Memory B cell (primary cell): ENCODE results near the gene KLHL2.

Experiments used
- ATAC-seq: fragments of 150-1000 bp; cut with Tn5 transposase; 2 replicates; pipeline ENCODE4 v1.10.0; 2021; ENCODE audit warnings: low read depth, mild to moderate bottlenecking, moderate library complexity
- DNase-seq, 2 donors: peaks; one replicate each; pipeline ENCODE4 v3.0.0; 2022; ENCODE audit warnings: low spot score in 2 of 2
- H3K27ac Mint-ChIP-seq: one replicate; pipeline ENCODE4 v1.8.0; 2022; ENCODE audit warnings: mild to moderate bottlenecking, moderate library complexity, mixed read lengths
- H3K27me3 Mint-ChIP-seq: one replicate; pipeline ENCODE4 v1.8.0; 2022; ENCODE audit warnings: mixed read lengths
- H3K36me3 Mint-ChIP-seq: one replicate; pipeline ENCODE4 v1.8.0; 2022; ENCODE audit warnings: mild to moderate bottlenecking, mixed read lengths
- H3K4me1 Mint-ChIP-seq: one replicate; pipeline ENCODE4 v1.8.0; 2022; ENCODE audit warnings: mixed read lengths
- H3K4me3 Mint-ChIP-seq: one replicate; pipeline ENCODE4 v1.8.0; 2022; ENCODE audit warnings: mild to moderate bottlenecking, moderate library complexity, mixed read lengths
- H3K9me3 Mint-ChIP-seq: one replicate; pipeline ENCODE4 v1.8.0; 2022; ENCODE audit warnings: mixed read lengths

The KLHL2 gene

GRCh38 chr4:165351359-165352130 lies 144.2 kb downstream of the KLHL2 start:
- no peaks in the 10 kb centered on the region for H3K9me3 Mint-ChIP-seq
- H3K27ac Mint-ChIP-seq: no peak overlapping the region
- H3K4me1 Mint-ChIP-seq: no peaks in the 10 kb centered on the region
- peaks cover 7% of the 10 kb centered on the region for H3K27me3 Mint-ChIP-seq
- H3K36me3 Mint-ChIP-seq: no peaks in the 10 kb centered on the region
- ATAC-seq (no peak), DNase-seq (no peak)
- no peak overlapping the region for H3K4me3 Mint-ChIP-seq

GRCh38 chr4:165355900-165356300 lies 148.5 kb downstream of the KLHL2 start:
- Mint-ChIP-seq H3K4me1 (no peaks in the 10 kb centered on the region), H3K27me3 (peaks cover 16% of the 10 kb centered on the region), H3K27ac (no peak overlapping the region), H3K36me3 (no peaks in the 10 kb centered on the region), H3K4me3 (no peak overlapping the region), H3K9me3 (no peaks in the 10 kb centered on the region)
- no peak for DNase-seq
- ATAC-seq: no peak

GRCh38 chr4:165359506-165359905 lies 152.1 kb downstream of the KLHL2 start:
- no peak for DNase-seq
- no peak overlapping the region for H3K27ac Mint-ChIP-seq
- H3K4me1 Mint-ChIP-seq: no peaks in the 10 kb centered on the region
- H3K9me3 Mint-ChIP-seq: no peaks in the 10 kb centered on the region
- no peaks in the 10 kb centered on the region for H3K36me3 Mint-ChIP-seq
- ATAC-seq: no peak
- peaks cover 17% of the 10 kb centered on the region for H3K27me3 Mint-ChIP-seq
- no peak overlapping the region for H3K4me3 Mint-ChIP-seq

- H3K27me3 Mint-ChIP-seq: peaks cover 17% of the 10 kb centered on the region
Measured at GRCh38 chr4:165360041-165360695, 152.8 kb downstream of the KLHL2 start.

GRCh38 chr4:165360985-165361670 lies 153.8 kb downstream of the KLHL2 start:
- Mint-ChIP-seq H3K27me3 (peaks cover 17% of the 10 kb centered on the region), H3K4me1 (no peaks in the 10 kb centered on the region), H3K9me3 (no peaks in the 10 kb centered on the region), H3K36me3 (no peaks in the 10 kb centered on the region), H3K27ac (no peak overlapping the region), H3K4me3 (no peak overlapping the region)
- DNase-seq (no peak), ATAC-seq (no peak)

More at GRCh38 chr4:165360041-165360695, 152.8 kb downstream of the KLHL2 start:
- no peak for ATAC-seq
- no peak overlapping the region for H3K4me3 Mint-ChIP-seq
- no peak for DNase-seq
- H3K4me1 Mint-ChIP-seq: no peaks in the 10 kb centered on the region
- no peaks in the 10 kb centered on the region for H3K9me3 Mint-ChIP-seq
- H3K36me3 Mint-ChIP-seq: no peaks in the 10 kb centered on the region
- H3K27ac Mint-ChIP-seq: no peak overlapping the region

- Mint-ChIP-seq H3K27me3 (peaks cover 17% of the 10 kb centered on the region), H3K4me3 (no peak overlapping the region), H3K27ac (no peak overlapping the region), H3K9me3 (no peaks in the 10 kb centered on the region), H3K36me3 (no peaks in the 10 kb centered on the region), H3K4me1 (no peaks in the 10 kb centered on the region)
- DNase-seq: no peak
- no peak for ATAC-seq
Measured at GRCh38 chr4:165361810-165362209, 154.4 kb downstream of the KLHL2 start.

- H3K4me1 Mint-ChIP-seq: no peaks in the 10 kb centered on the region
- ATAC-seq (no peak), DNase-seq (no peak)
- peaks cover 9% of the 10 kb centered on the region for H3K27me3 Mint-ChIP-seq
- H3K36me3 Mint-ChIP-seq: no peaks in the 10 kb centered on the region
- no peak overlapping the region for H3K4me3 Mint-ChIP-seq
- no peak overlapping the region for H3K27ac Mint-ChIP-seq
- no peaks in the 10 kb centered on the region for H3K9me3 Mint-ChIP-seq
Measured at GRCh38 chr4:165364452-165365080, 157.2 kb downstream of the KLHL2 start.

- no peak for ATAC-seq
- Mint-ChIP-seq H3K4me1 (no peaks in the 10 kb centered on the region), H3K4me3 (no peak overlapping the region), H3K27me3 (peaks cover 3% of the 10 kb centered on the region), H3K36me3 (no peaks in the 10 kb centered on the region), H3K27ac (no peak overlapping the region), H3K9me3 (no peaks in the 10 kb centered on the region)
- DNase-seq: no peak
Measured at GRCh38 chr4:165367040-165367439, 159.7 kb downstream of the KLHL2 start.

- no peaks in the 10 kb centered on the region for H3K27me3 Mint-ChIP-seq
- H3K9me3 Mint-ChIP-seq: no peaks in the 10 kb centered on the region
- ATAC-seq (no peak), DNase-seq (no peak)
- H3K27ac Mint-ChIP-seq: no peak overlapping the region
- H3K4me3 Mint-ChIP-seq: no peak overlapping the region
- no peaks in the 10 kb centered on the region for H3K36me3 Mint-ChIP-seq
- no peaks in the 10 kb centered on the region for H3K4me1 Mint-ChIP-seq
Measured at GRCh38 chr4:165368114-165368513, 160.8 kb downstream of the KLHL2 start.

GRCh38 chr4:165368567-165368966 lies 161.2 kb downstream of the KLHL2 start:
- H3K9me3 Mint-ChIP-seq: no peaks in the 10 kb centered on the region
- H3K36me3 Mint-ChIP-seq: no peaks in the 10 kb centered on the region
- H3K4me3 Mint-ChIP-seq: no peak overlapping the region
- DNase-seq (no peak), ATAC-seq (no peak)
- H3K27ac Mint-ChIP-seq: no peak overlapping the region
- no peaks in the 10 kb centered on the region for H3K4me1 Mint-ChIP-seq
- peaks cover 2% of the 10 kb centered on the region for H3K27me3 Mint-ChIP-seq

- Mint-ChIP-seq H3K9me3 (peaks cover 4% of the 10 kb centered on the region), H3K27me3 (peaks cover 3% of the 10 kb centered on the region), H3K4me3 (no peak overlapping the region), H3K36me3 (no peaks in the 10 kb centered on the region), H3K4me1 (no peaks in the 10 kb centered on the region), H3K27ac (no peak overlapping the region)
- DNase-seq: no peak
- ATAC-seq: no peak
Measured at GRCh38 chr4:165369522-165369921, 162.2 kb downstream of the KLHL2 start.

- no peaks in the 10 kb centered on the region for H3K36me3 Mint-ChIP-seq
- peaks cover 4% of the 10 kb centered on the region for H3K9me3 Mint-ChIP-seq
- H3K27ac Mint-ChIP-seq: no peak overlapping the region
- H3K4me1 Mint-ChIP-seq: no peaks in the 10 kb centered on the region
- peaks cover 10% of the 10 kb centered on the region for H3K27me3 Mint-ChIP-seq
- H3K4me3 Mint-ChIP-seq: no peak overlapping the region
- ATAC-seq (no peak), DNase-seq (no peak)
Measured at GRCh38 chr4:165370530-165370929, 163.2 kb downstream of the KLHL2 start.
